HG02763 (cell line): Measurements from ENCODE around the gene KANSL3.

Experiments used
- ATAC-seq: cut with Tn5 transposase; IDR thresholded peaks from one replicate; pipeline ENCODE4 v1.9.1; 2021; ENCODE audit warnings: mild to moderate bottlenecking, moderate library complexity; ENCODE audit not compliant: unreplicated experiment

Gene KANSL3

DNA sequence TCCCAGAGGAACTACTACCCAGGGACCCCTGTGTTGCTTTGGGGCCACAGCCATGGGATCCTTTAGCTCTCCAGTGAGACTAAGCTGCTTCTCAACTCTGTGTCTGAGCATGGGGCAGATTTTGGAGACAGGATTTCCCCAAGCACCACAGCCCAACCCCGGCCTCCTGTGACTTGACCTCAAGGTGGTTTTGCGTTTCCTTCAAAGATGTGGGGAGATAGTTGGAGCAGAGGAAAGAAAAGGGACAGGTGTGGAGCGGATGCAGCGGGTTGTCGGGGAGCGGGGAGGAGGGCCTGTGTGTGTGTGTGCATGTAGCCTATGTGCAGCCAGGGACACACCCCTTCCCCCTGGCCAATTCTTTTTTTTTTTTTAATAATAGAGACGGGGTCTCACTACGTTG, 91.3 kb downstream of the KANSL3 start:
- no peak for ATAC-seq

GRCh38 chr2:96546321-96546720, 91.8 kb downstream of the KANSL3 start:
- ATAC-seq, result no peak
